Measurements from ENCODE around the gene PRC1. TPM values are rescaled to one million over a fixed set of nuclear protein-coding genes. Genes with fewer than 3 reads are reported as not detected.
"Not testable (repeated sequence)": the region's sequence is repeated elsewhere in the genome, so short reads cannot be mapped to it uniquely, and the experiment has no call there.

PRC1 gene
- polyA plus RNA-seq, 1 experiment: 199 TPM

DNA sequence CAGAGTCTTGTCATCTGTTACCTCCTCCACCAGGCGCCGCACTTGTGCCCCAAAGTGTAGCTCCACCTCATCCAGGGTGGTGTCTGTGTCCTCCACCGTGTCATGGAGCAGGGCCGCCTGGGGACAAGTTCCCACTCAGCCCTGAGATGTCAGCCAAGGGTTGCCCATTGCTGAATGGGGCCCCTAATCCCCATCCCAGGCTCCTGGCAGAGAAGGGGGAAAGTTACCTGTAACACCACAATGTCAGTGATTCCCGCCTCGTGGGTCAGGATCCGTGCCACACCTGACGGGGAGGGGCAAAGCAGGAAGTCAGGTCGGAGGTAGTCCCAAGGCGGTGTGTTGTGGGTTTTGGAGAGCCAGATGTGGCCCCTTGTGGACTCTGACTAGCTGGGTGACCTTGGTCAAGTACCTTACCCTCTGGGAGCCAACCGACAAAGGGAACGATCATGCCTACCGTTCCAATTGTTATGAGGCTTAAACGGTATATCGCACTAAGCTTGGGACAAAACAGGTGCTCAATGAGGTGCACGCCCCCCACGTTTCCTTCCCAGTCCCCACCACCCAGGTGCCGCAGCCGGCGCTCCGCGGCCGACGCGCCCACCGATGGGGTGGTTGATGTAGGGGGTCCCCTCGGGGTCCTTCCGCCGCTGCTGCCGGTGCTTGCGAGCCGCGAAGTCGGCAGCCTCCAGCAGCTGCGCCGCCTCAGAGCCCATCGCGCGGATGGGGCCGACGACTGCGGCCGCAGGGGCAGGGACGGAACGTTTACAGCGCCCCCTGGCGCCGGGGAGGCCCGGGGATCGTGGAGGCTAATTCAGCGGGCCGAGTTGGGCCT, 62.3 kb downstream of the PRC1 start, which contains the start of gene HDDC3:
TSS of gene HDDC3 (minus strand) at position 722 of the 832 bp plus-strand sequence. CDS start at position 713, 9 bp downstream.
- no peak for DNase-seq (ENCODE audit: low read depth)
- TF ChIP-seq, protein P1, sequence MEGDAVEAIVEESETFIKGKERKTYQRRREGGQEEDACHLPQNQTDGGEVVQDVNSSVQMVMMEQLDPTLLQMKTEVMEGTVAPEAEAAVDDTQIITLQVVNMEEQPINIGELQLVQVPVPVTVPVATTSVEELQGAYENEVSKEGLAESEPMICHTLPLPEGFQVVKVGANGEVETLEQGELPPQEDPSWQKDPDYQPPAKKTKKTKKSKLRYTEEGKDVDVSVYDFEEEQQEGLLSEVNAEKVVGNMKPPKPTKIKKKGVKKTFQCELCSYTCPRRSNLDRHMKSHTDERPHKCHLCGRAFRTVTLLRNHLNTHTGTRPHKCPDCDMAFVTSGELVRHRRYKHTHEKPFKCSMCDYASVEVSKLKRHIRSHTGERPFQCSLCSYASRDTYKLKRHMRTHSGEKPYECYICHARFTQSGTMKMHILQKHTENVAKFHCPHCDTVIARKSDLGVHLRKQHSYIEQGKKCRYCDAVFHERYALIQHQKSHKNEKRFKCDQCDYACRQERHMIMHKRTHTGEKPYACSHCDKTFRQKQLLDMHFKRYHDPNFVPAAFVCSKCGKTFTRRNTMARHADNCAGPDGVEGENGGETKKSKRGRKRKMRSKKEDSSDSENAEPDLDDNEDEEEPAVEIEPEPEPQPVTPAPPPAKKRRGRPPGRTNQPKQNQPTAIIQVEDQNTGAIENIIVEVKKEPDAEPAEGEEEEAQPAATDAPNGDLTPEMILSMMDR (IDR thresholded peaks at IDR 0.05; ENCODE audit: insufficient read depth, low read depth, low read length): peak; percentile 94
- peak within 1 kb of the TSS; percentile 65 for H3K4me3 ChIP-seq (ENCODE audit: low read depth, low read length)
- peaks cover 2% of the 10 kb centered on the region; the same call in 1 of the 2 replicates for H3K36me3 ChIP-seq (ENCODE audit: control insufficient read depth, insufficient read depth, low read length)
- ChIA-PET POLR2A (interaction anchor here (0.6 kb wide), 1 partner anchor 101 kb away, joined by 3 read pairs; no protein-coding TSS in a partner anchor), CTCF (interaction anchor here (0.6 to 7.1 kb wide), 39 partner anchors 8 to 1363 kb away, joined by 3 to 94 read pairs (median 4); partner anchors contain the start of genes FES, MAN2A2 and RCCD1)
- H3K27me3 ChIP-seq (ENCODE audit: control insufficient read depth, insufficient read depth, low read length): no peaks in the 10 kb centered on the region

DNA sequence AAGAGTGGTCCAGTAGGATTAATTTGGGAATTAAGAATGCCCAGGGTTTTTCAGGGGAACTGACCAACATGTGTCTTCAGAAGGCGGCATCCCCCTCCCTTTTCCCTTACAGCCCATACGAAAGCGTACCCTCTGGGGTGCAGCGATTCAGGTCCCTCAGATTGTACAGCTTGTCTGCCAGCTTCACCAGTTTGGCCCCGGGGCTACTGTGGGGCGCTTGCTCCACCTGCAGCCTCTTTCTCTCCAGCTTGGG, 62.8 kb downstream of the PRC1 start:
- CTCF ChIA-PET: interaction anchor here (0.8 to 7.1 kb wide), 22 partner anchors 8 to 540 kb away, joined by 3 to 94 read pairs (median 6); partner anchors contain the start of genes FES, MAN2A2 and RCCD1
- Histone ChIP-seq H3K27me3 (ENCODE audit: control insufficient read depth, insufficient read depth, low read length) (no peaks in the 10 kb centered on the region), H3K36me3 (ENCODE audit: control insufficient read depth, insufficient read depth, low read length) (no peaks in the 10 kb centered on the region), H3K4me3 (ENCODE audit: low read depth, low read length) (peak overlapping the region; percentile 65)
- POLR2A ChIA-PET: no interaction called here
- DNase-seq (ENCODE audit: low read depth): no peak
- TF ChIP-seq, protein P1 (IDR thresholded peaks at IDR 0.05; ENCODE audit: insufficient read depth, low read depth, low read length): no peak

DNA sequence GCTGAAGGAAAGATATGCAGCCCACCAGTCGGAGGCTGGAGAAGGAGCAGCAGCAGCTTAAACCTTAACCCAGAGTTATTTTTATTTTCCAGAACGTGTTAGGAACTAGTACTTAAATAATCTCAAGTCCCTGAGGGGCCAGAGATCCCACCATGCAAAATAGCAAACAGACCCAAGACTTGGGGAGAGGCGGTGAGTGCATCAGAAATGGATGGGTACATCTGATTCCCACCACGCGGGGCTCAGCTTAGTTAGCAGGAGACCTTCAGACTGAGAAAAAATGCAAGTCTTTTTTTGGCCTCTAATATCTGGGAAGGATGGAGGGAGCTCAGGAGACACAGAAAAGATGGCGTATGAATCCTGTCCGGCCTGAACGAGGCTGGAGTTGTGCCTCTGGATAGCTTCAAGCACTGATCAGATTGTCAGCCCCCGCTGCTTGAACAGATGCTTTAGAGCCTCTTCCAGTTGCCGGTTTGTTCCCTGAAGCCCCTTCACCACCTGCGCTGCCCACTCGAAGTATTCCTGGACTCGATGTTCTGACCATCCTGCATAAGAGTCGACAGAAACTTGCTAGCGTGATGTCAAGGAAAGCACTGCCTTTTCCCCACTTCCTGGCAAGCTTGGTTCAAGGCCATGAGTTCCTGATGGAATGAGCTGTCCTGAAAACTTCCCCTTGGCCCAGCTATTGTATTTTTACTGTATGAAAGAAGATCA, 63.3 kb downstream of the PRC1 start:
- H3K4me3 ChIP-seq (ENCODE audit: low read depth, low read length): peak overlapping the region; percentile 46; the same call in 1 of the 2 replicates
- CTCF ChIA-PET: interaction anchor here (0.8 to 7.1 kb wide), 19 partner anchors 7 to 635 kb away, joined by 3 to 94 read pairs (median 7); partner anchors contain the start of genes FES, MAN2A2 and RCCD1
- H3K36me3 ChIP-seq (ENCODE audit: control insufficient read depth, insufficient read depth, low read length): no peaks in the 10 kb centered on the region
- DNase-seq (ENCODE audit: low read depth): no peak
- TF ChIP-seq, protein P1 (IDR thresholded peaks at IDR 0.05; ENCODE audit: insufficient read depth, low read depth, low read length): no peak
- H3K27me3 ChIP-seq (ENCODE audit: control insufficient read depth, insufficient read depth, low read length): no peaks in the 10 kb centered on the region
- POLR2A ChIA-PET: no interaction called here

DNA sequence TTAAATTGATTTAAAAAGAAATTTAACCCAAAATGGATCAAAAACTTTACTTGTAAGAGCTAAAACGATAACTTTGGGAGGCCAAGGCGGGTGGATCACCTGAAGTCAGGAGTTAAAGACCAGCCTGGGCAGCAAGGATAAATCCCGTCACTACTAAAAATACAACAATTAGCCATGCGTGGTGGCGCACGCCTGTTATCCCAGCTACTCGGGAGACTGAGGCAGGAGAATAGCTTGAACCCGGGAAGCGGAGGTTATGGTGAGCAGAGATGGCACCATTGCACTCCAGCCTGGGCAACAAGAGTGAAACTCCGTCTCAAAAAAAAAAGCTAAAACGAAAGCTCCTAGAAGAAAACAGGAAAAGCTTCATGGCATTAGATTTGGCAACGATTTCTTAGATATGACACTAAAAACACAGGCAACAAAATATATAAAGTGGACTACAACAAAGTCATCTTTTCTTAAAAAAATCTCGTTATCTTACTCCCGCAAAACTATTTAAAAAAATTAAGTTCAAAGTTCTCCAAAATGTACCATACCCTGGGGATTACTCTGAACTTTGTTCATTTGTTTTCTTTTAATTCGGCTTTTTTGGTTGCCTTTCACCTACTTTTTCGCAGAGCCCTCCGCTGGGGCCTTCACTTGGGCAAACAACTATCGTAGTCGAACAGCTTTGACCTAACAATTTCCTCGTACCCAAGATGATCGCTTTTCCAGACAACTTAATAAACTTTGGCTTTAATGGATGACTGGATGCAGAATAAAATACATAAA, 64.9 kb downstream of the PRC1 start:
- peak overlapping the region; percentile 46 for H3K4me3 ChIP-seq (ENCODE audit: low read depth, low read length)
- CTCF ChIA-PET: interaction anchor here (0.6 to 2.5 kb wide), 3 partner anchors 18 to 356 kb away, joined by 3 to 7 read pairs (median 6); no protein-coding TSS in a partner anchor
- no peaks in the 10 kb centered on the region for H3K27me3 ChIP-seq (ENCODE audit: control insufficient read depth, insufficient read depth, low read length)
- POLR2A ChIA-PET: no interaction called here
- no peaks in the 10 kb centered on the region for H3K36me3 ChIP-seq (ENCODE audit: control insufficient read depth, insufficient read depth, low read length)
- TF ChIP-seq, protein P1 (IDR thresholded peaks at IDR 0.05; ENCODE audit: insufficient read depth, low read depth, low read length): no peak
- no peak for DNase-seq (ENCODE audit: low read depth)

DNA sequence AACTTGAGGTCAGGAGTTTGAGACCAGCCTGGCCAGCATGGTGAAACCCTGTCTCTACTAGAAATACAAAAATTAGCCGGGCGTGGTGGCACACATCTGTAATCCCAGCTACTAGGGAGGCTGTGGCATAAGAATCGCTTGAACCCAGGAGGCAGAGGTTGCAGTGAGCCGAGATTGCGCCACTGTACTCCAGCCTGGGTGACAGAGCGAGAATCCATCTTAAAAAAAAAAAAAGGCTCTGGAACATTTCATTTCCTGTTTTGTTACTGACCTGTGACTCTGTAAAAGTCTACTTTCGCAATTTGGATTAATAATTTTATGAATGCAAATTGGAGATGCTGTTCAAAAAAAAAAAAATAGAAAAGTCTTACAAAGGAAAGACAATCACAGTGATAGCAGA, 66.2 kb downstream of the PRC1 start:
- CTCF ChIA-PET; H3K36me3 ChIP-seq (ENCODE audit: control insufficient read depth, insufficient read depth, low read length); POLR2A ChIA-PET; H3K4me3 ChIP-seq (ENCODE audit: low read depth, low read length); H3K27me3 ChIP-seq (ENCODE audit: control insufficient read depth, insufficient read depth, low read length); DNase-seq (ENCODE audit: low read depth): not testable (repeated sequence)

DNA sequence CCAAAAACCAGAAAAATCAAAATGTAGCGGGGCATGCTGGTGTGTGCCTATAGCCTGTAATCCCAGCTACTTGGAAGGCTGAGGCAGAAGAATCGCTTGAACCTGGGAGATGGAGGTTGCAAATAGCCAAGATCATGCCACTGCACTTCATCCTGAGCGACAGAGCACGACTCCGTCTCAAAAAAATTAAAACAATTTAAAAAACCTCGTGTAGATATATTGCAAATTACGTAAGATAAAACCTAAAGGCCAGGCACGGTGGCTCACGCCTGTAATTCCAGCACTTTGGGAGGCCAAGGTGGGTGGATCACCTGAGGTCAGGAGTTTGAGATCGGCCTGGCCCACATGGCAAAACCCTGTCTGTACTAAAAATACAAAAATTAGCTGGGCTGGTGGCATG, 67.6 kb downstream of the PRC1 start:
- CTCF ChIA-PET: interaction anchor here (1.0 to 1.7 kb wide), 2 partner anchors 30 to 41 kb away, joined by 3 to 5 read pairs; no protein-coding TSS in a partner anchor

More for the DNA sequence above, 67.6 kb downstream of the PRC1 start:
- DNase-seq (ENCODE audit: low read depth); H3K36me3 ChIP-seq (ENCODE audit: control insufficient read depth, insufficient read depth, low read length); H3K4me3 ChIP-seq (ENCODE audit: low read depth, low read length); H3K27me3 ChIP-seq (ENCODE audit: control insufficient read depth, insufficient read depth, low read length); POLR2A ChIA-PET: not testable (repeated sequence)

Measured in BJ (cell line).